ENCODE measurements around the gene DYSF.

DYSF gene

DNA sequence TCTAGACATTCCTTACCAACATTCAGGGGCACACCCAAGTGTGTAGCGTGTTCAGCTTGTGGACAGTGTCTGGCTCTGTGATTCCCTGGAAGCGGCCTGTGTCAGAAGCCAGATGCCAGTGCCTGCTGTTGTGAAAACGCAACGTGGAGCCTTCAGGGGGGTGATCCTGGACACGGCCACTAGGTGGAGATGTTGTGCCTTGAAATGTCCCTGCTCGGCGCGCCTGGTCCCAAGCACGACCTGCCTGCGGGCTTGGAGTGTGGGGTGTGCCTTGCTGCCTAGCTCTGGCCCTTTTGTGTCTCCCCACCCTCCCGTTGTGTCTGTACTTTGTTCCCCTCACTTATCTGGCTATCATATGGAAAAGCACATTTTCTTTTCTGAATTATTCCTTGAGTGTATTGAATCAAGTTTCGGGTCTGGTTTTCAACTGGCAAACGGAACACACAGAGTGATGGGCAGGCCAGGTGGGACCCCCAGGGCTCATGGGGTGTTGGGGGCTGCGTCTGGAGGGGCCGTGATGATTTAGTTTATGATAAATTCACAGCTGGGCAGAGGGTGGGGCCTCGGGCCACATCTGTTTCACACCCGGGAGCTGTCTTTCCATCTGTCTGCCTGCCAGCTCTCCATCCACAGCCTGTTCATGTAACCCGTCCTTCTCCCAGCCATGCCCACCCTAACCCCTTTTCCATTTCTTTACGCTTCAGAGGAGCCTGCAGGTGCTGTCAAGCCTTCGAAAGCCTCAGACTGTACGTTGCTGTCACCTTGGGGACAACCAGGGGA, 95.5 kb downstream of the DYSF start:
- H3K27ac ChIP-seq, result no peak overlapping the region
- TF ChIP-seq, protein P1, sequence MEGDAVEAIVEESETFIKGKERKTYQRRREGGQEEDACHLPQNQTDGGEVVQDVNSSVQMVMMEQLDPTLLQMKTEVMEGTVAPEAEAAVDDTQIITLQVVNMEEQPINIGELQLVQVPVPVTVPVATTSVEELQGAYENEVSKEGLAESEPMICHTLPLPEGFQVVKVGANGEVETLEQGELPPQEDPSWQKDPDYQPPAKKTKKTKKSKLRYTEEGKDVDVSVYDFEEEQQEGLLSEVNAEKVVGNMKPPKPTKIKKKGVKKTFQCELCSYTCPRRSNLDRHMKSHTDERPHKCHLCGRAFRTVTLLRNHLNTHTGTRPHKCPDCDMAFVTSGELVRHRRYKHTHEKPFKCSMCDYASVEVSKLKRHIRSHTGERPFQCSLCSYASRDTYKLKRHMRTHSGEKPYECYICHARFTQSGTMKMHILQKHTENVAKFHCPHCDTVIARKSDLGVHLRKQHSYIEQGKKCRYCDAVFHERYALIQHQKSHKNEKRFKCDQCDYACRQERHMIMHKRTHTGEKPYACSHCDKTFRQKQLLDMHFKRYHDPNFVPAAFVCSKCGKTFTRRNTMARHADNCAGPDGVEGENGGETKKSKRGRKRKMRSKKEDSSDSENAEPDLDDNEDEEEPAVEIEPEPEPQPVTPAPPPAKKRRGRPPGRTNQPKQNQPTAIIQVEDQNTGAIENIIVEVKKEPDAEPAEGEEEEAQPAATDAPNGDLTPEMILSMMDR (conservative IDR thresholded peaks at IDR 0.05; ENCODE audit: low read depth), result peak; percentile 70
- ChIA-PET CTCF (interaction anchor here (0.6 to 1.1 kb wide), 6 partner anchors 88 to 1438 kb away, joined by 3 to 7 read pairs (median 4); no protein-coding TSS in a partner anchor), POLR2A (ENCODE audit: low non-redundant PET) (no interaction called here)
- DNase-seq (ENCODE audit: low spot score), result peak; percentile 72

GRCh38 chr2:71550801-71551630, 97.7 kb downstream of the DYSF start:
- ChIA-PET POLR2A (ENCODE audit: low non-redundant PET) (no interaction called here), CTCF (interaction anchor here (0.5 kb wide), 1 partner anchor 586 kb away, joined by 3 read pairs; no protein-coding TSS in a partner anchor)
- TF ChIP-seq, protein P1 (conservative IDR thresholded peaks at IDR 0.05; ENCODE audit: low read depth), result no peak
- H3K27ac ChIP-seq, result no peak overlapping the region
- DNase-seq (ENCODE audit: low spot score), result no peak

GRCh38 chr2:71551631-71551915, 98.2 kb downstream of the DYSF start:
- ChIA-PET POLR2A (ENCODE audit: low non-redundant PET) (no interaction called here), CTCF (interaction anchor here (0.5 to 0.7 kb wide), 3 partner anchors 42 to 586 kb away, joined by 3 read pairs; no protein-coding TSS in a partner anchor)
- DNase-seq (ENCODE audit: low spot score), result no peak
- TF ChIP-seq, protein P1 (conservative IDR thresholded peaks at IDR 0.05; ENCODE audit: low read depth), result no peak
- H3K27ac ChIP-seq, result no peak overlapping the region

GRCh38 chr2:71552356-71552755, 99.0 kb downstream of the DYSF start:
- DNase-seq (ENCODE audit: low spot score), result no peak
- H3K27ac ChIP-seq, result no peak overlapping the region
- ChIA-PET CTCF (interaction anchor here (0.7 kb wide), 1 partner anchor 41 kb away, joined by 3 read pairs; no protein-coding TSS in a partner anchor), POLR2A (ENCODE audit: low non-redundant PET) (no interaction called here)
- TF ChIP-seq, protein P1 (conservative IDR thresholded peaks at IDR 0.05; ENCODE audit: low read depth), result no peak

GRCh38 chr2:71552861-71553301, 99.5 kb downstream of the DYSF start:
- CTCF ChIA-PET, result interaction anchor here (0.8 kb wide), 1 partner anchor 597 kb away, joined by 4 read pairs; no protein-coding TSS in a partner anchor
- TF ChIP-seq, protein P1 (conservative IDR thresholded peaks at IDR 0.05; ENCODE audit: low read depth), result no peak

GRCh38 chr2:71554028-71554705, 100.8 kb downstream of the DYSF start:
- POLR2A ChIA-PET (ENCODE audit: low non-redundant PET), result no interaction called here
- TF ChIP-seq, protein P1 (conservative IDR thresholded peaks at IDR 0.05; ENCODE audit: low read depth), result no peak
- no peak overlapping the region for H3K27ac ChIP-seq
- CTCF ChIA-PET, result interaction anchor here (0.6 kb wide), 1 partner anchor 10 kb away, joined by 3 read pairs; no protein-coding TSS in a partner anchor
- no peak for DNase-seq (ENCODE audit: low spot score)

More at GRCh38 chr2:71552861-71553301, 99.5 kb downstream of the DYSF start:
- POLR2A ChIA-PET (ENCODE audit: low non-redundant PET), result no interaction called here
- no peak for DNase-seq (ENCODE audit: low spot score)
- H3K27ac ChIP-seq, result no peak overlapping the region

All from RWPE1 (cell line).